ENCODE measurements around the gene PLXDC1.

PLXDC1 gene

DNA sequence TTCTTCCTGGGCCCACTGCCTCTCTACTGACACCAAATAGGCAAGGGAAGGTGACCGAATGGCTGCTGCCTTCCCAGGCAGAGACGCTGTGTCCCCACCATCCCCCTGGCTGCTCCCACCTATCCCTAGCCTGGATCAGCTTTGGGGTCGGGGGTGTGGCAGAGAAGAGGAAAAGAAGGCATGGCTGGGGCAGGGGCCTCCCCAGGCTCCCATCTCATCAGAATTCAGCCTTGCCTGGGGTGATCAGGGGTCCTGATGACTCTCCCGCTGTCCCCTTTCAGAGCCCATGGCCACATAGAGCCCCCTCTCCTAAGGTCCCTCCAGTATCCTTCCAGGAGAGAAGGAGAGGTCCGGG lies 665 bp downstream of the PLXDC1 start:
- Histone ChIP-seq H3K36me3 (replicated peaks) (no peaks in the 10 kb centered on the region), H3K27me3 (replicated peaks) (peaks cover 8% of the 10 kb centered on the region), H3K27ac (no peak overlapping the region), H3K4me3 (ENCODE audit: low read depth, low read length) (no peak overlapping the region)
- in situ Hi-C loops (cut with HindIII; ENCODE audit: low pct_ligation_motif_present, low sequenced_read_pairs) = no loop called here
- TF ChIP-seq, protein P1, sequence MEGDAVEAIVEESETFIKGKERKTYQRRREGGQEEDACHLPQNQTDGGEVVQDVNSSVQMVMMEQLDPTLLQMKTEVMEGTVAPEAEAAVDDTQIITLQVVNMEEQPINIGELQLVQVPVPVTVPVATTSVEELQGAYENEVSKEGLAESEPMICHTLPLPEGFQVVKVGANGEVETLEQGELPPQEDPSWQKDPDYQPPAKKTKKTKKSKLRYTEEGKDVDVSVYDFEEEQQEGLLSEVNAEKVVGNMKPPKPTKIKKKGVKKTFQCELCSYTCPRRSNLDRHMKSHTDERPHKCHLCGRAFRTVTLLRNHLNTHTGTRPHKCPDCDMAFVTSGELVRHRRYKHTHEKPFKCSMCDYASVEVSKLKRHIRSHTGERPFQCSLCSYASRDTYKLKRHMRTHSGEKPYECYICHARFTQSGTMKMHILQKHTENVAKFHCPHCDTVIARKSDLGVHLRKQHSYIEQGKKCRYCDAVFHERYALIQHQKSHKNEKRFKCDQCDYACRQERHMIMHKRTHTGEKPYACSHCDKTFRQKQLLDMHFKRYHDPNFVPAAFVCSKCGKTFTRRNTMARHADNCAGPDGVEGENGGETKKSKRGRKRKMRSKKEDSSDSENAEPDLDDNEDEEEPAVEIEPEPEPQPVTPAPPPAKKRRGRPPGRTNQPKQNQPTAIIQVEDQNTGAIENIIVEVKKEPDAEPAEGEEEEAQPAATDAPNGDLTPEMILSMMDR (IDR thresholded peaks at IDR 0.05; ENCODE audit: low read depth, low read length, missing control alignments) = no peak
- no peak for DNase-seq

DNA sequence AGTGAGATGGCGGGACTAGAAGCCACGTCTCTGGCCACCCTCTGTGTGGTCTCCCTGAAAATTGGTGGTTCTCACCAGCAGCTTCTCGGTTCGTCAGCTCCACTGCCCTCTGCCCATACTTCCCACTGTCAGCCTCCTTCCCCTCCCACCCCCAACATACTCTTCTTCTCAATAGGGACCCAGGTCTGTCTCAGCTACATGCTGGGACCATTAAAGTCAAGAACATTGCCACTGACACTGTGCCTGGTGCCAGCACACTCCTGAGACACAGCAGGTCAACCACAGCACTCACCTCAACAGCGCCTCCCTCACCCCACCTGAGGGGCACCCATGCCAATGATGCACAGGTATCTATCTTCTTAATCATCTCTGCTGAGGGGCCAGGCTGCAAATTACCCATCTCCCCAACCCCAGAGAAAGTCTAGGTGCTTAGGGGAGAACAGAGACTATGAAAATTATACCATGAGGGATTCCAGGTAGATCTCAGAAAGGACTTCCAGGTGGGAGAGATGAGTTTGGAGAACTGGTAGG lies 1.3 kb downstream of the PLXDC1 start:
- Histone ChIP-seq H3K27ac (no peak overlapping the region), H3K27me3 (replicated peaks) (peaks cover 8% of the 10 kb centered on the region), H3K36me3 (replicated peaks) (no peaks in the 10 kb centered on the region), H3K4me3 (ENCODE audit: low read depth, low read length) (no peak overlapping the region)
- no peak for DNase-seq
- TF ChIP-seq, protein P1 (IDR thresholded peaks at IDR 0.05; ENCODE audit: low read depth, low read length, missing control alignments) = no peak
- in situ Hi-C loops (cut with HindIII; ENCODE audit: low pct_ligation_motif_present, low sequenced_read_pairs) = no loop called here

DNA sequence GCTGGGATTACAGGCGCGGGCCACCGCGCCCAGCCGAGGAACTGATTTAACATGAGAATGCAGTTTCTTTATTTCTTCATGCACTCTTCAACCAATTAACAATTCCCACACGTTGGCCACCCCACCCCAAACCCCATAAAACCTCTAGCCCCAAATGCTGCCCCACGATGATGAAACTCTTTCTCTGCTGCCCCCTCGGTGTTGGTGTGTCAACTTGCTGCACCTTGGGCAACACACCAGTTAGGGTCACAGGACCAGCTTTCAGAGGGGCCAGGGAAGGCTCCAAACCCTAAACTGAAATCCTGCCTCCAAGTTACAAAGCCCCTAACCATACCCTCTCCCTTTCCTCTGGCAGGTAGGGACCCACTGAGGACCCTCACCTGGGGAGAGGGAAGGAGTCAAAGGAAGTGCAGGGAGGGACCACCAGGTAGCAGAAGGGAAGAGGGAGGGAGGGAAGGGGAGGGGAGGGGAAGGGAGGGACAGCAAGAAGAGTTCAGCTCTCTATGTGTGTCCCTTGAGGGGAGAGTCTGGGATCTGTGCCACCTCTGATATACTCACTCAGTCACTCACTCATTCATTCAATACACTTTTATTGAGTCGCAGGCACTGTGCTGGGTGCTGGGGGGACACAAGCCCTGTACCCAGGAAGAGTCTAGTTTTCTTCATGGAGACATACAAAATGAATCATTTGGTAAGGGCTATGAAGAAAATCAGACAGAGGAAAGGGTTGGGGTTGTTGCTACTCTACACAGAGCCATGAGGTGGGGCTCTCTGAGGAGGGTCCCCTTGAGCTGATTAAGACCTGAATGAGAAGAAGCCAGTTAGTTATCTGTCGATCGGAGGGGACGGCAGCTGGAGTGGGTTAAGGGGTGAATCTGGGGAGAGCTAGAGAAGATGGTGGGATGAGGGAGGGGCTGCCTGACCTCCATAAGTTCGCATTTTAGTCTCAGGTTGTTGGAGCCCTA lies 3.9 kb downstream of the PLXDC1 start:
- peaks cover 8% of the 10 kb centered on the region for H3K27me3 ChIP-seq (replicated peaks)
- in situ Hi-C loops (cut with HindIII; ENCODE audit: low pct_ligation_motif_present, low sequenced_read_pairs) = no loop called here

DNA sequence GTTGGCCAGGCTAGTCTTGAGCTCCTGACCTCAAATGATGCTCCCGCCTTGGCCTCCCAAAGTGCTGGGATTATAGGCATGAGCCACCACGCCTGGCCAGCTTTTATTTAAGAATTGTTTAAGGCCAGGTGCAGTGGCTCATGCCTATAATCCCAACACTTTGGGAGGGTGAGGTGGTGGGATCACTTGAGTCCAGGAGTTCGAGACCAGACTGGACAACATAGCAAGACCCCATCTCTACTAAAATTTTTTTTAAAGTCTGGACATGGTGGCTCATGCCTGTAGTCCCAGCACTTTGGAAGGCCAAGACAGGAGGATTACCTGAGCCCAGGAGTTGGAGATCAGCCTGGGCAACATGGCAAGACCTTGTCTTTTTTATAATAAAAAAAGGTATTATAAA lies 5.2 kb downstream of the PLXDC1 start:
- TF ChIP-seq, protein P1 (IDR thresholded peaks at IDR 0.05; ENCODE audit: low read depth, low read length, missing control alignments) = no peak
- Histone ChIP-seq H3K27me3 (replicated peaks) (peaks cover 8% of the 10 kb centered on the region), H3K36me3 (replicated peaks) (no peaks in the 10 kb centered on the region), H3K27ac (no peak overlapping the region), H3K4me3 (ENCODE audit: low read depth, low read length) (no peak overlapping the region)
- in situ Hi-C loops (cut with HindIII; ENCODE audit: low pct_ligation_motif_present, low sequenced_read_pairs) = no loop called here
- DNase-seq = no peak

More for the DNA sequence above, 3.9 kb downstream of the PLXDC1 start:
- Histone ChIP-seq H3K36me3 (replicated peaks) (no peaks in the 10 kb centered on the region), H3K4me3 (ENCODE audit: low read depth, low read length) (no peak overlapping the region), H3K27ac (no peak overlapping the region)
- TF ChIP-seq, protein P1 (IDR thresholded peaks at IDR 0.05; ENCODE audit: low read depth, low read length, missing control alignments) = no peak
- DNase-seq = no peak

DNA sequence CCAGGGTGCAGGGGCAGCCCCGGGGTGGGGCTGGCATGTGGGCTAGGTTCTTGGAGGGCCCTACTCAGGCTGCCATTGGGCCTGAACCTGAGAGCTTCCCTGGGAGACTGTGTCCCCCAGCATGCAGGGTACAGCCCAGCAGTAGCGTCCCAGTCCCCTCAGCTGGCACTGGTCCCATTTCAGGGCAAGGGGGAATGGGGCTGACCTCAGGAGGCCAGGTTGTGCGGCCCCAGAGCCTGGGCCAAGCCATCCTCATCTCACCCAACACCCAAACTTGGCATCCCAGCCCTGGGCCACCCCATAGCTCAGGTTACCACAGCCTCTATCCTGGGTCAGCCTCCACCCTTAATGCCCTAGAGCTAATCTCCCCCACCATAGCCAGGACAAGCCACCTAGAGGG lies 6.3 kb downstream of the PLXDC1 start:
- in situ Hi-C loops (cut with HindIII; ENCODE audit: low pct_ligation_motif_present, low sequenced_read_pairs) = no loop called here

More for the DNA sequence above, 6.3 kb downstream of the PLXDC1 start:
- no peaks in the 10 kb centered on the region for H3K36me3 ChIP-seq (replicated peaks)
- H3K27me3 ChIP-seq (replicated peaks) = no peaks in the 10 kb centered on the region
- TF ChIP-seq, protein P1 (IDR thresholded peaks at IDR 0.05; ENCODE audit: low read depth, low read length, missing control alignments) = no peak
- H3K27ac ChIP-seq = no peak overlapping the region
- no peak overlapping the region for H3K4me3 ChIP-seq (ENCODE audit: low read depth, low read length)
- no peak for DNase-seq
